Peyer's patch (tissue), 4 donors: ENCODE data around the gene SLCO4C1.

Experiments
- POLR2A ChIP-seq, 2 donors: fragments of 450-650 bp; IDR thresholded peaks; one replicate each; pipeline ENCODE4 v1.5.1; 2017; ENCODE audit warnings: antibody characterized with exemption in 2 of 2, mild to moderate bottlenecking in 2 of 2, moderate library complexity in 2 of 2
- TF ChIP-seq, protein P1 (sequence below), 6 experiments: fragments of 450-650 bp in 4 of 6; fragments of 200-600 bp in 2 of 6; sonication (generic) in 1 of 6; IDR thresholded peaks; one replicate each; pipeline ENCODE4 v1.5.1; 2017 to 2019; ENCODE audit warnings: antibody characterized with exemption in 6 of 6, mild to moderate bottlenecking in 3 of 6, moderate library complexity in 1 of 6

DNA sequence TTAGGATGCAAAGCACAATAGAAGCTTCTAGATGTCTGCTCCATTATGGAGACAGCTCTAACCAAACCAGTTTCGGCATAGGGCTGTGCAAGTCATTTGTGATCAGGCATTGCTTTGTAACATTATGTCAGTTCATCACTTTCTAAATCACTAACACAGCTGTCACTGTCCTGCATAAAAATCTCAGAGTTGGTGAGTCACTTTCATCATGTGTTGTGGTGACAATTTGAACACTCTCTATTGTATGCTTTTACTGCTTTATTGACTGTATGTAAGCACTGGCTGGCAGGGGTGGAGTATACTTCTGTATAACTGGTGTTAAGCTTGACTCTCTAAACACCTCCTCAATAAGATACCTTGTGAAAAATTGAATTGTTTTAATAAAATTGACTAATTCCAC lies 77.9 kb downstream of the SLCO4C1 start:
- TF ChIP-seq, protein P1, sequence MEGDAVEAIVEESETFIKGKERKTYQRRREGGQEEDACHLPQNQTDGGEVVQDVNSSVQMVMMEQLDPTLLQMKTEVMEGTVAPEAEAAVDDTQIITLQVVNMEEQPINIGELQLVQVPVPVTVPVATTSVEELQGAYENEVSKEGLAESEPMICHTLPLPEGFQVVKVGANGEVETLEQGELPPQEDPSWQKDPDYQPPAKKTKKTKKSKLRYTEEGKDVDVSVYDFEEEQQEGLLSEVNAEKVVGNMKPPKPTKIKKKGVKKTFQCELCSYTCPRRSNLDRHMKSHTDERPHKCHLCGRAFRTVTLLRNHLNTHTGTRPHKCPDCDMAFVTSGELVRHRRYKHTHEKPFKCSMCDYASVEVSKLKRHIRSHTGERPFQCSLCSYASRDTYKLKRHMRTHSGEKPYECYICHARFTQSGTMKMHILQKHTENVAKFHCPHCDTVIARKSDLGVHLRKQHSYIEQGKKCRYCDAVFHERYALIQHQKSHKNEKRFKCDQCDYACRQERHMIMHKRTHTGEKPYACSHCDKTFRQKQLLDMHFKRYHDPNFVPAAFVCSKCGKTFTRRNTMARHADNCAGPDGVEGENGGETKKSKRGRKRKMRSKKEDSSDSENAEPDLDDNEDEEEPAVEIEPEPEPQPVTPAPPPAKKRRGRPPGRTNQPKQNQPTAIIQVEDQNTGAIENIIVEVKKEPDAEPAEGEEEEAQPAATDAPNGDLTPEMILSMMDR (IDR thresholded peaks at IDR 0.05): no peak
- no peak for TF ChIP-seq POLR2A (IDR thresholded peaks at IDR 0.05)
